K562 (cell line): ENCODE results near the gene PBOV1.

Source experiments
- CTCF ChIP-seq, 3 experiments: IDR thresholded peaks in 2 of 3; conservative IDR thresholded peaks in 1 of 3; 2 replicates each; pipeline ENCODE4 v1.5.1; 2011 to 2012; ENCODE audit warnings: low read length in 3 of 3, mild to moderate bottlenecking in 3 of 3, control low read depth in 2 of 3, improper control_type of control experiment in 1 of 3, inconsistent platforms in 1 of 3, low read depth in 1 of 3, mixed read lengths in 1 of 3, moderate library complexity in 1 of 3; ENCODE audit not compliant: insufficient read depth in 2 of 3
- GABPA ChIP-seq: fragments of 200-800 bp; sonication (Bioruptor generic); conservative IDR thresholded peaks from 2 replicates; pipeline ENCODE4 v1.6.1; 2016; ENCODE audit warnings: low read depth, missing genetic modification characterization, missing compliant biosample characterization
- NR3C1 ChIP-seq: sonication (generic); formaldehyde crosslinking; IDR thresholded peaks from 2 replicates; pipeline ENCODE4 v1.8.1; 2022; ENCODE audit warnings: missing genetic modification reagents
- SIX5 ChIP-seq, 2 experiments: IDR thresholded peaks; 2 replicates each; pipeline ENCODE4 v1.6.1; 2011; ENCODE audit warnings: low read length in 2 of 2, borderline replicate concordance in 1 of 2, low read depth in 1 of 2, mild to moderate bottlenecking in 1 of 2, moderate library complexity in 1 of 2; ENCODE audit not compliant: insufficient read depth in 1 of 2

- no peak for TF ChIP-seq SIX5 (IDR thresholded peaks at IDR 0.05; ENCODE audit: borderline replicate concordance in 1 of 2, insufficient read depth in 1 of 2, low read depth in 1 of 2, low read length in 2 of 2)
- no peak for TF ChIP-seq GABPA (tag)
- TF ChIP-seq CTCF (IDR thresholded peaks at IDR 0.05 in 2 of 3, conservative IDR thresholded peaks at IDR 0.05 in 1 of 3; ENCODE audit: insufficient read depth in 2 of 3, low read depth in 1 of 3, low read length in 3 of 3) = no peak
- no peak for TF ChIP-seq NR3C1 (CRISPR knock-in tag)
These were observed 45.7 kb upstream of the PBOV1 start for GRCh38 chr6:138263963-138264362.
